GM20431 (cell line): ENCODE results near the gene CCL16.
"Not testable (repeated sequence)": the region's sequence is repeated elsewhere in the genome, so short reads cannot be mapped to it uniquely, and the experiment has no call there.

Experiments
- in situ Hi-C: fragments of 300-500 bp; cut with MseI, MboI; formaldehyde crosslinking; loops from one replicate; pipeline ENCODE4 v1.15.0; 2020; ENCODE audit warnings: low sequenced_read_pairs; ENCODE audit not compliant: unreplicated experiment

The CCL16 gene, protein sequence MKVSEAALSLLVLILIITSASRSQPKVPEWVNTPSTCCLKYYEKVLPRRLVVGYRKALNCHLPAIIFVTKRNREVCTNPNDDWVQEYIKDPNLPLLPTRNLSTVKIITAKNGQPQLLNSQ

DNA sequence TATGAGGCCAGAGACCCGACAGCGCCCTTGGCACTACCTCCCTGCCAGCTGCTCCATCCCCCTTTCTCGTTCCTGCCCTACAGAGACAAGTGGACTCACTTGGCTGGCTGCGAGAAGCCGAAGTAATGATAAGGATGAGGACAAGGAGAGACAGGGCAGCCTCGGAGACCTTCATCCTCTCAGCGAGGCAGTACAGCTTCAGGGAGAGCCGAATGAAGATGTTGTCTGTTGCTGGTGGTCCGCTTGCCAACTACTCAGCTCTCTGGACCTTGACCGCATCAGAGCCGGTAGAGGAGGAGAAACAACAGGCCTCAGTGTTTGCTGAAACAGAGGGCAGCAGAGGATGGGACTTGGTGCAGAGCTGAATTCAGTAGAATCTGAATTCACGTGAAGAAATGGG lies at the start of gene CCL16:
Gene CCL16, minus strand, starts transcription at position 252 of the 400 bp plus-strand sequence. Its CDS starts 77 bp downstream, at position 175.
- in situ Hi-C loops: no loop called here

DNA sequence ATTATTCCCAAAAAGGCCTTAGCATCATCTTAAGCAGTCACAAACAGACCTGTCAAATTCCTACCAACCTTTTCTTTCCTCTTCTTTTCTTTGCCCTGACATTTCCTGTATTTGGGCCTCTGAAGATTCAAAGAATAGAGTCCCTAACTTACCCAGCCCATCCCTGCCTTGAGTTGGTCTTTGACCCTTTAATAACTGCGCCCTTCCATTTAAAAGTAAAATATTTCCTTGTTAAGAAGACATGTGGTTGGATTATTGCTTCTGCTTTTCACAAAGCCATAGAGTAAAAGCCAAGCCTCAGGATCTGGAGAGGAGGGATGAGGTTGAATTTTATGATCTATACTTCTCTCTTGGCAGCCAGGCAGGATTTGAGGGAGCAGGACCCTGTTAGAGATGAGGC lies 49.7 kb upstream of the CCL16 start:
- in situ Hi-C loops: no loop called here

DNA sequence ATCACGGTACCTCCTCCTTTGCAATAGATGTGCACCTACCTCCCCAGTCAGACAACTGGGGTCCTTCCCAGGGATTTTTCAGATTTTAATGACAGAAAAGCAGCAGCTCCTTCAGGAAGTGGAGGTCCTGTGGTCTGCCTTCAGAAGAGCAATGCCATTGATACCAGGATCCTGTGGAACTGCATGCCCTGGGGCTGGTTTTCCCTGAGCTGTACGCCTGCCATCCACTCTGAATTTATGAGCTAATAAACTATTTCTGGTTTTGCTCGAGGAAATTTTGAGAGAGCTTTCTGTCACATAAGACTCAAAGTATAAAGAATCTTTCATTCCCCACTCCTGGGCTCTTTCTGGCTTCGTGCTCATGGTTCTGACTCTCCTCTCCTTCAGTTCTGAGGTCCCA lies 46.5 kb upstream of the CCL16 start:
- in situ Hi-C loops: no loop called here

DNA sequence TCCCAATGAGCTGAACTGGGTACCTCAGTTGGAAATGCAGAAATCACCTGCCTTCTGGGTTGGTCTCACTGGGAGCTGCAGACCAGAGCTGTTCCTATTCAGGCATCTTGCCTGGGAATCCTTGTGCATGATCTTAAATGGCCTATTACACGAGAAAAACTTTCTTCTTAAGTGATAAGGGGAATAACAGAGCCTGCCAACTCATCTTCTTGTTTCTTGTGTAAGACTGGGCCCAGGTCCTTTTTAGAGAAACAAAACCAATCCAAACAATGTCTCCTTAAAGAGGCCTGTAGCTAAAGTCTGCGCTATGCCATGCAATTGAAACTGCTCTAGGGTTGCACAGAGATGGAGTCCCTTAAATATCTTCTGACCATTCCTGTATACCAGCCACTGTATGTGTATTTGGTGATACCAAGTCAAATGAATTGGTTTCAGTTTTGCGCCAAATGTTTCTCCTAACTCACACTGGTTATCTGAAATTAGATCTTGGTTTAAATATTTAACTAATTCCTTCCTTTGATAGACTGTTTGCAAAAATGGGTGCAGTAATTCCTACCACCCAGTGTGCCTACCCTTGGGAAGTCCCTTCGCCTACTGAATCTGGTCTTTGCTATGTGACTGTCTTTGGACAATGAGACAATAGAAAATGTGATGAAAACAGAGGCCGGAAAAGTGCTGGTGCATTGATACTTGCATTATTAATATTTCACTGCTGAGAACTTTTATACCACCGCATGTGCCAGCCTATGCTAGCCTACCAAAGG lies 43.0 kb upstream of the CCL16 start:
- in situ Hi-C loops: no loop called here

DNA sequence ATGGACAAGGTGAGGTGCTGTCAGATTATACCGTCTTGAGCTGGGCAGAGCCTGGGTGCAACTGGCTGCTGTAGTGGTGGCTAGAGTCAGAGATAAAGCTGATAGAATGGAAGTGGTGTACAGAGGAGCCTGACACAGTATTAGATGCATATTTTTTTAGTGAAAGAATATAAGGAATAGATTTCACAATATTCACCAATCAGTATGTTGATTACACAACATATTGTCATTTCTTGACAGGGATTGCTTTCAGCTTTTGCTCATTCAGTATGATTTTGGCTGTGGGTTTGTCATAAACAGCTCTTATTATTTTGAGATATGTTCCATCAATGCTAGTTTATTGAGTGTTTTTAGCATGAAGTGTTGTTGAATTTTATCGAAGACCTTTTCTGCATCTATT lies 38.1 kb upstream of the CCL16 start:
- in situ Hi-C loops: no loop called here

GRCh38 chr17:36017799-36018198 lies 36.5 kb upstream of the CCL16 start, which contains the start of gene CCL23:
Gene CCL23 (minus strand): TSS chr17:36017972. CDS start chr17:36017897, 75 bp downstream.
- in situ Hi-C loops: no loop called here

GRCh38 chr17:36016555-36016954 lies 35.3 kb upstream of the CCL16 start:
- in situ Hi-C loops: no loop called here

- in situ Hi-C loops: not testable (repeated sequence)
Measured at GRCh38 chr17:36015895-36016294, 34.6 kb upstream of the CCL16 start.

DNA sequence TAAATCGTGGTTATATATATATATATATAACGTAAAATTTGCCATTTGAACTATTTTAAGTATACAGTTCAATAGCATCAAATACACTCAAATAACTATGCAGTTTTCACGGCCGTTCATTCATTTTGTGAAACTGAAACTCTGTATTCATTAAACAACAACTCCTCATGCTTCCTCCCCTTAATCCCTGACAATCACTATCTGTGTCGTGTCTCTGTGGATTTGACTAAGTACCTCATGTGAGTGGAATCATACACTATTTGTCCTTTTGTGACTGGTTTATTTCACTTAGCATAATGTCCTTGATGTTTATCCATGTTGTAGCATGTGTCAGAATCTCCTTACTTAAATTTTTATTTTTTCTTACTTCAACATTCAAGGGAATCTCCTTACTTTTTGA lies 33.6 kb upstream of the CCL16 start:
- in situ Hi-C loops: no loop called here

DNA sequence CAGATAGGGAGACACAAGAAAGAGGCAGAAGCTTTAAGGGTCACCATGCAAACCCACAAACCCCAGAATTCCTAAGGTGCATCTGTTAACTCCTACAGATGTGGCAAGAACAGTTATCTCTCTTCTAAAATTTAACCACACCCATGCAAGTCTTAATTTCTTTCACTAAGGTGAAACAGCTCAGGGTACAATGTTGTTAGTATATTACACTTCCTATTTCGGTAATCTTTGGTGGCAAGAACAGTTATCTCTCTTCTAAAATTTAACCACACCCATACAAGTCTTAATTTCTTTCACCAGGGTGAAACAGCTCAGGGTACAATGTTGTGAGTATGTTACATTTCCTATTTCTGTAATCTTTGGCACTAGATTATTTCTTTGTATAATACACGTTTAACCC lies 29.9 kb upstream of the CCL16 start:
- in situ Hi-C loops: no loop called here

DNA sequence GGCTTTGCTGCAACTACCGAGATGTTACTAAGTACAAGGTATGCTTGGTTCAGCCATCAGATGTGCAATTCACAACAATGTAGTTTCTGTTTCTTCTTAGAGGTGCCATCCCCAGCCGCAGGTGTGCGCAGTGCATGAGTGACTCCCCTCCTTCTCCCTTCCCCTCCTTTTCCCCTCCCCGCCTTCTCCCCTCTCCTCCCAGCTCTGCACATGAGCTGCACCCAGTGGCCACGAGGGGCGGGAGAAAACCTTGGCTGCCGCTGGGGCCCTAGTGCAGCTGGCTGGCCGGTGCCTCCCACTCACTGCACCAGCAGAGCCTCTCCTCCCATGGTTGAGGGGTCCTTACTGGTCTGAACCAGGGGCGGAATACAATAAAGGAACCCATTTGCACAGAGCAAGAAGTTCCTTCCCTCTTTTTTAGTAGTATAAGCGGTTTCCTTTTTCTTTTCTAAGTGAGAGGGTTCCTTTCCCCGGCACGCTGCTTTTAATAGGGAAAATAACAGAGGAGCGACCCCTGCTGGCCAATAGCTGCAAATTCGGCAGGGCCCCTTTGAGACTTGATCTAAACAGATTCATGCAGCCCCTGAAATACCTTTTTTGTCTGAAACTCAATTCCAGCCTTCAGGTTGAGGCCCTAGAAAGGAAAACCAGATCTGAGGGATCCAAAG lies 27.8 kb upstream of the CCL16 start:
- in situ Hi-C loops: no loop called here

- in situ Hi-C loops: no loop called here
Measured at GRCh38 chr17:36004594-36005108, 23.4 kb upstream of the CCL16 start.

DNA sequence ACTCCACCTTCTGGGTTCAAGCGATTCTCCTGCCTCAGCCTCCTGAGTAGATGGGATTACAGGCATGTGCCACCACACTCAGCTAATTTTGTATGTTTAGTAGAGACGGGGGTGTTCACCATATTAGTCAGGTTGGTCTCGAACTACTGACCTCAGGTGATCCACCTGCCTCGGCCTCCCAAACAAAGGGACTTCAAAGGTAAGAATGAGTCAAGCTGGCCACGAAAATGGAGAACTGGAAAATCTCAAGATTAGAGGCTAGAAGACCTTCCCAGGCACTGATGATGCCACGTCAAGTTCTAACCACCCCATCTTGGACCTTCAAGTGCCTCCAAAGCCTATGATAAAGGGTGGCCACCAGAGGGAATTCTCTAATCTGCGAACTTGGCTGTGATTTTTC lies 21.3 kb upstream of the CCL16 start:
- in situ Hi-C loops: no loop called here

DNA sequence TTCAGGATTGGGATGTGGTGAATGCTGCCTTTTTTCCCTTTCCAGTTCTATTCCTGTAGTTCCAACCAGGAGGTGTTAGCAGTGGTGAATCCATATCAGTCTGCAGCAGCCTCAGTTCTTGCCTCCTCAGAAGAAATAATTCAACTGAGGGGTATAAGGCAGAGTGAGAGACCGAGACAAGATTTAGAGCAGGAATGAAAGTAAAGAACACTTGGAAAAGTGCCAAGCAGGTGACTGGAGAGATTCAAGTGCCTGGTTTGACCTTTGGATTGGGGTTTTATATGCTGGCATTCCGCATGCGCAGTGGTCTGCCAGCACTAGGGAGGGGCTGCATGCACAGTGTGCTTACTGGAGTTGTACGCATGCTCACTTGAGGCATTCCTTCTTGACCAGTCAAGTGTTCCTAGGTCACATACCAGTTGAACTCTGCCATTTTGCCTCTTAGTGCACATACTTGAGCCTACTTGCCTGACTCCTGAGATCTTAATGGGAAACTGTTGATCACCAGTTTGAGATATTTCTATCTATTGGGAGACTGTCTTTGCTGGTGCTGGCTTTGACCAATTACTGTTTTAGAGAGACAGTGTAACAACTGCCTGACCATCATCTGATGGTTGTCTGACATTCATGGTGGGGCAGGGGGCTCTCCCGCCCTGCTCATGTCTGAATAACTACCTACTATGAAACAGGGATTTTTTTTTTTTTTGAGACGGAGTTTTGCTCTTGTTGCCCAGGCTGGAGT lies 20.7 kb upstream of the CCL16 start:
- in situ Hi-C loops: no loop called here

GRCh38 chr17:36001110-36001771 lies 19.9 kb upstream of the CCL16 start, which contains the start of gene CCL15:
Gene CCL15 (minus strand): TSS chr17:36001553. CDS start chr17:36001492, 61 bp downstream.
- in situ Hi-C loops: no loop called here

DNA sequence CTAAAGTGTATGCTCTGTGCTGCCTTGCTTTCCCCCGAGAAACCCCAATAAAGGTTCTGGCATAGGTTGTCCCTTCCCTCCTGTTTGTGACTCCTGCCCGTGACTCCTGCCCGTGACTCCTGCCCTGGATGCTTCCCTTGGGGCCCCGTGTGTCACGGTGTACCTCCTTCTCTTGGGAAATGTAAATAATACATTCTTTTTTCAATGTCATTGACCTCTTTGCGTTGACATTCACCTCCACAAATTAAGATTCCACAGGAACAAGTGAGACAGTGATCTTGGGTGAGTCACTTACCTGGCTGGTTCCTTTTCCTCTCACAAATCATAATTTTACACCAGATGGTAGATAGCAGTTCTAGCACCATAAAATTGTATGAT lies 19.4 kb upstream of the CCL16 start:
- in situ Hi-C loops: no loop called here

GRCh38 chr17:35998756-35999155 lies 17.5 kb upstream of the CCL16 start:
- in situ Hi-C loops: no loop called here

- in situ Hi-C loops: no loop called here
Measured at GRCh38 chr17:35998018-35998545, 16.8 kb upstream of the CCL16 start.

GRCh38 chr17:35995346-35995745 lies 14.0 kb upstream of the CCL16 start:
- in situ Hi-C loops: not testable (repeated sequence)

DNA sequence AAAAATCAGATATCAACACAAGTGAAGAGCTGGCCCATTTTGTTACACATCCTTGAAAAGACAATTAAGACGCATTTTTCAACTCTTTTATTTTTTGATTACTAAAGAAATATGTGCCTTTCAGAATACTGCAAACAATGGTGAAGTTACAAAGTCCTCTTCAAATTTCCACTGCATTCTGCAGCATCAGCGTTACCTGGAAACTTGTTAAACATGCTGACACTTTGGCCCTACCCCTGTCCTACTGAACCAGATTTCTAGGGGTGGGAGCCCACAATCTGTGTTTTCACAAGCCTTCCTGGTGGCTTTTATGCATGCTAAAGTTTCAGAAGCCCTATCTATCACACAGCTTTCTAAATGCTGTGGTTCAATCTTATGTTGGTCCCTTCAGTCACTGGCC lies 9.8 kb upstream of the CCL16 start:
- in situ Hi-C loops: no loop called here
